H9 (cell line): ENCODE data around the gene LARP4. TPM values are rescaled to one million over a fixed set of nuclear protein-coding genes. Genes with fewer than 3 reads are reported as not detected.

Experiments
- DNase-seq: peaks from one replicate; pipeline ENCODE4 v3.0.0-alpha.2; 2017
- H2AFZ ChIP-seq: one replicate; pipeline ENCODE4 v1.6.1; 2013; ENCODE audit warnings: mild to moderate bottlenecking, low read length, control low read depth, moderate library complexity
- H2AK5ac ChIP-seq: 2 replicates; pipeline ENCODE4 v1.6.1; 2013; ENCODE audit warnings: low read length, control low read depth, mixed read lengths; ENCODE audit not compliant: insufficient read length
- H2BK120ac ChIP-seq: one replicate; pipeline ENCODE4 v1.6.1; 2013; ENCODE audit warnings: low read depth, mild to moderate bottlenecking, low read length, control low read depth, inconsistent platforms; ENCODE audit not compliant: poor library complexity, severe bottlenecking
- H2BK12ac ChIP-seq: 2 replicates; pipeline ENCODE4 v1.6.1; 2013; ENCODE audit warnings: low read length, control low read depth, mixed read lengths, low read depth; ENCODE audit not compliant: insufficient read length
- H2BK15ac ChIP-seq: 2 replicates; pipeline ENCODE4 v1.6.1; 2013; ENCODE audit warnings: low read depth, low read length, control low read depth
- H2BK20ac ChIP-seq: one replicate; pipeline ENCODE4 v1.6.1; 2013; ENCODE audit warnings: low read depth, mild to moderate bottlenecking, low read length, control low read depth, inconsistent platforms; ENCODE audit not compliant: poor library complexity, severe bottlenecking
- H2BK5ac ChIP-seq: 2 replicates; pipeline ENCODE4 v1.6.1; 2013; ENCODE audit warnings: low read length, control low read depth, mixed read lengths; ENCODE audit not compliant: insufficient read length
- H3K14ac ChIP-seq: 2 replicates; pipeline ENCODE4 v1.6.1; 2013; ENCODE audit warnings: low read length, control low read depth; ENCODE audit not compliant: insufficient read depth
- H3K18ac ChIP-seq: 2 replicates; pipeline ENCODE4 v1.6.1; 2013; ENCODE audit warnings: low read depth, mild to moderate bottlenecking, mixed read lengths, low read length, control low read depth; ENCODE audit not compliant: insufficient read length
- H3K23ac ChIP-seq: 2 replicates; pipeline ENCODE4 v1.6.1; 2013; ENCODE audit warnings: low read length, control low read depth, mixed read lengths, low read depth; ENCODE audit not compliant: insufficient read length
- H3K23me2 ChIP-seq: 2 replicates; pipeline ENCODE4 v1.6.1; 2013; ENCODE audit warnings: low read depth, mild to moderate bottlenecking, mixed read lengths, low read length, control low read depth; ENCODE audit not compliant: insufficient read length, poor library complexity, severe bottlenecking
- H3K27ac ChIP-seq: 2 replicates; pipeline ENCODE4 v1.5.1; 2013; ENCODE audit warnings: low read length, control low read depth, mixed read lengths, low read depth; ENCODE audit not compliant: insufficient read length
- H3K27me3 ChIP-seq: 2 replicates; pipeline ENCODE4 v1.6.1; 2013; ENCODE audit warnings: low read length, control low read depth, inconsistent platforms; ENCODE audit not compliant: insufficient read depth
- H3K4ac ChIP-seq: 2 replicates; pipeline ENCODE4 v1.6.1; 2013; ENCODE audit warnings: low read depth, mild to moderate bottlenecking, control low read depth, inconsistent platforms, low read length, moderate library complexity
- H3K4me1 ChIP-seq: 2 replicates; pipeline ENCODE4 v1.6.1; 2013; ENCODE audit warnings: low read length, control low read depth, inconsistent platforms; ENCODE audit not compliant: insufficient read depth
- H3K4me2 ChIP-seq: 2 replicates; pipeline ENCODE4 v1.6.1; 2013; ENCODE audit warnings: low read length, control low read depth, mixed read lengths; ENCODE audit not compliant: insufficient read length, insufficient read depth
- H3K56ac ChIP-seq: 2 replicates; pipeline ENCODE4 v1.6.1; 2013; ENCODE audit warnings: low read depth, mild to moderate bottlenecking, mixed read lengths, low read length, control low read depth; ENCODE audit not compliant: insufficient read length
- H3K79me1 ChIP-seq: 2 replicates; pipeline ENCODE4 v1.6.1; 2013; ENCODE audit warnings: low read depth, mild to moderate bottlenecking, moderate library complexity, low read length, control low read depth, inconsistent platforms; ENCODE audit not compliant: insufficient read depth, poor library complexity, severe bottlenecking
- H3K79me2 ChIP-seq: 2 replicates; pipeline ENCODE4 v1.6.1; 2013; ENCODE audit warnings: low read length, control low read depth, inconsistent platforms; ENCODE audit not compliant: insufficient read depth
- H3K9ac ChIP-seq: 2 replicates; pipeline ENCODE4 v1.6.1; 2013; ENCODE audit warnings: low read length, control low read depth, mixed read lengths; ENCODE audit not compliant: insufficient read length; ENCODE audit errors: extremely low read depth
- H3K9me3 ChIP-seq: one replicate; pipeline ENCODE4 v1.6.1; 2013; ENCODE audit warnings: low read depth, low read length, inconsistent platforms; ENCODE audit not compliant: control insufficient read depth
- H3T11ph ChIP-seq: one replicate; pipeline ENCODE4 v1.6.1; 2013; ENCODE audit warnings: mild to moderate bottlenecking, low read length, control low read depth, inconsistent platforms
- H4K20me1 ChIP-seq: one replicate; pipeline ENCODE4 v1.6.1; 2013; ENCODE audit not compliant: control insufficient read depth, insufficient read length, insufficient read depth
- H4K5ac ChIP-seq: 2 replicates; pipeline ENCODE4 v1.6.1; 2013; ENCODE audit warnings: low read depth, mild to moderate bottlenecking, mixed read lengths, low read length, control low read depth; ENCODE audit not compliant: insufficient read length
- H4K8ac ChIP-seq: replicated peaks from 2 replicates; pipeline ENCODE4 v1.6.1; 2013; ENCODE audit warnings: low read length, control low read depth, mixed read lengths, low read depth; ENCODE audit not compliant: insufficient read length
- H4K91ac ChIP-seq: 2 replicates; pipeline ENCODE4 v1.6.1; 2013; ENCODE audit warnings: low read depth, mild to moderate bottlenecking, moderate library complexity, mixed read lengths, low read length, control low read depth; ENCODE audit not compliant: insufficient read length
- H3K27ac Mint-ChIP-seq, 3 experiments: 2 replicates in 2 of 3; 3 replicates in 1 of 3; pipeline ENCODE4 v1.8.0; 2020 to 2021; ENCODE audit warnings: mixed read lengths in 3 of 3, mild to moderate bottlenecking in 1 of 3, moderate library complexity in 1 of 3
- H3K27me3 Mint-ChIP-seq: 2 replicates; pipeline ENCODE4 v1.8.0; 2021; ENCODE audit warnings: low read depth, mild to moderate bottlenecking, moderate library complexity, mixed read lengths
- H3K36me3 Mint-ChIP-seq, 3 experiments: 2 replicates in 2 of 3; 3 replicates in 1 of 3; pipeline ENCODE4 v1.8.0; 2020 to 2021; ENCODE audit warnings: low read depth in 3 of 3, mixed read lengths in 3 of 3; ENCODE audit not compliant: insufficient read depth in 1 of 3
- H3K4me1 Mint-ChIP-seq, 2 experiments: 2 replicates each; pipeline ENCODE4 v1.8.0; 2020; ENCODE audit warnings: mixed read lengths in 2 of 2
- H3K4me3 Mint-ChIP-seq, 2 experiments: 2 replicates in 1 of 2; 3 replicates in 1 of 2; pipeline ENCODE4 v1.8.0; 2020 to 2021; ENCODE audit warnings: mild to moderate bottlenecking in 2 of 2, mixed read lengths in 2 of 2, moderate library complexity in 1 of 2
- H3K9me3 Mint-ChIP-seq, 2 experiments: 2 replicates in 1 of 2; 3 replicates in 1 of 2; pipeline ENCODE4 v1.8.0; 2020; ENCODE audit warnings: mild to moderate bottlenecking in 2 of 2, mixed read lengths in 2 of 2, moderate library complexity in 1 of 2
- WGBS: extraction: QIAGEN DNeasy Blood & Tissue Kit; methylation state at CpG from one replicate; pipeline ENCODE4 v1.1.7; 2013; ENCODE audit warnings: missing lambda C conversion rate, low lambda C conversion rate, mixed read lengths; ENCODE audit not compliant: insufficient read length; ENCODE audit errors: extremely low coverage; 5-methylcytosine and 5-hydroxymethylcytosine counted together
- total RNA-seq: library from RNA; stranded (reverse); gene quantifications from 2 replicates; pipeline ENCODE4 v1.2.1, GENCODE V29; 2021
- TF ChIP-seq, protein P1 (sequence below): fragments of 200-600 bp; sonication (generic); conservative IDR thresholded peaks from 3 replicates; pipeline ENCODE4 v1.8.0; 2021; ENCODE audit warnings: antibody characterized with exemption, mild to moderate bottlenecking

Gene LARP4
- total RNA-seq, 1 experiment from 2014 or later = 82.3 TPM

DNA sequence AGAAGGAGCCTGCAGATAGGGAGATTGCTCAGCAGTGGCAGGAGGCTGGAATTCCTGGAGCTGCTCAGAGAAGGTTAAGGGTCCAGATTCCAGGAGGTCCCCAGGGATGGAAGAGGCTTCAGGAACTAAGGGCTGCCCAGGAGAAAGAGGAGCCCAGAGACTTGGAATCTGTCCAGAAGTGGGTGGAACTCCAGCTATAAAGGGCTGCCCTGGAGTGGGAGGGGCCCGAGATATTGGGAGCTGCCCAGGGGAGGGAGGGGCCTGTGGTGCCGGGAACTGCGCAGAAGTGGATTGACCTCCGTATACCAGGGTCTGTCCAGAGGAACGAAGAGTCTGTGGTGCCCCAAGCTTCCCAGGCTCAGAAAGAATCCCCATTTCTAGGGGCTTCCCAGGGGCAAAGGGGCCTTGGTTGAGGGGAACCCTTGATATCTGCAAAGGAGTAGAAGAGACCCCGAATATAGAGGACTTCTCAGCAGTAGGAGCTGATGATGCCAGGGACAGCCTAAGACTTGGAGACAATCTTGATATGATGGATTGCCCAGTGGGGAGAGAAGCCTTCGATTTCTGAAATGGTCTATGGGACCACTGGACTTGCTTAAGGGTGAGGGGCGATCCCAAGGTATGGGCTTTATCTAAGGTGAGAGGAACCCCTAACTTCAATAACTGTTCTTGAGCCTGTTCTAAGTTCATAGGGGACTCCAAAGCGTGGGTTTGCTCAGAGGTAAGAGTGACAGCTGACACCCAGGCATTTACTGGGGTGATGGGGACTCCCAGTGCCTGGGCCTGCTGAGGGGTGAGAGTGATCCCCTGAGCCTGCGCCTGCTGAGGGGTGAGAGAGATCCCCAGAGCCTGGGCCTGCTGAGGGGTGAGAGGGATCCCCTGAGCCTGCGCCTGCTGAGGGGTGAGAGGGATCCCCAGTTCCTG, 49.3 kb upstream of the LARP4 start:
- peaks cover 0 to 3% of the 10 kb centered on the region in 2 experiments; a peak in 3 of 4 replicates for H3K4me1 Mint-ChIP-seq
- no peak overlapping the region for H3K18ac ChIP-seq
- H3K14ac ChIP-seq = no peak overlapping the region
- TF ChIP-seq, protein P1, sequence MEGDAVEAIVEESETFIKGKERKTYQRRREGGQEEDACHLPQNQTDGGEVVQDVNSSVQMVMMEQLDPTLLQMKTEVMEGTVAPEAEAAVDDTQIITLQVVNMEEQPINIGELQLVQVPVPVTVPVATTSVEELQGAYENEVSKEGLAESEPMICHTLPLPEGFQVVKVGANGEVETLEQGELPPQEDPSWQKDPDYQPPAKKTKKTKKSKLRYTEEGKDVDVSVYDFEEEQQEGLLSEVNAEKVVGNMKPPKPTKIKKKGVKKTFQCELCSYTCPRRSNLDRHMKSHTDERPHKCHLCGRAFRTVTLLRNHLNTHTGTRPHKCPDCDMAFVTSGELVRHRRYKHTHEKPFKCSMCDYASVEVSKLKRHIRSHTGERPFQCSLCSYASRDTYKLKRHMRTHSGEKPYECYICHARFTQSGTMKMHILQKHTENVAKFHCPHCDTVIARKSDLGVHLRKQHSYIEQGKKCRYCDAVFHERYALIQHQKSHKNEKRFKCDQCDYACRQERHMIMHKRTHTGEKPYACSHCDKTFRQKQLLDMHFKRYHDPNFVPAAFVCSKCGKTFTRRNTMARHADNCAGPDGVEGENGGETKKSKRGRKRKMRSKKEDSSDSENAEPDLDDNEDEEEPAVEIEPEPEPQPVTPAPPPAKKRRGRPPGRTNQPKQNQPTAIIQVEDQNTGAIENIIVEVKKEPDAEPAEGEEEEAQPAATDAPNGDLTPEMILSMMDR = no peak
- no peaks in the 10 kb centered on the region for H4K20me1 ChIP-seq
- no peak overlapping the region for H4K91ac ChIP-seq
- no peaks in the 10 kb centered on the region; the same call in 1 of the 2 replicates for H3K4me1 ChIP-seq
- H2BK120ac ChIP-seq = no peak overlapping the region
- H3K27ac Mint-ChIP-seq = no peak overlapping the region; a peak in 1 of 7 replicates
- H2BK12ac ChIP-seq = no peak overlapping the region
- no peak overlapping the region for H3K4ac ChIP-seq
- no peak for DNase-seq
- no peak overlapping the region for H4K5ac ChIP-seq
- H3K27ac ChIP-seq = no peak overlapping the region
- no CpG with 5 or more reads among the region's 11 CpGs for WGBS
- H3K9ac ChIP-seq = no peak overlapping the region
- H3K36me3 Mint-ChIP-seq = no peaks in the 10 kb centered on the region; a peak in 1 of 7 replicates
- H2AFZ ChIP-seq = no peak overlapping the region
- H2BK20ac ChIP-seq = no peak overlapping the region
- H3K56ac ChIP-seq = no peak overlapping the region
- no peaks in the 10 kb centered on the region; the same call in 1 of the 2 replicates for H3K27me3 Mint-ChIP-seq
- no peak overlapping the region for H3K4me2 ChIP-seq
- no peak overlapping the region for H3K4me3 Mint-ChIP-seq
- H3K9me3 ChIP-seq = no peaks in the 10 kb centered on the region
- no peak overlapping the region for H3K23ac ChIP-seq
- H2AK5ac ChIP-seq = no peak overlapping the region
- no peaks in the 10 kb centered on the region for H3K27me3 ChIP-seq
- H3K9me3 Mint-ChIP-seq = no peaks in the 10 kb centered on the region
- no peak overlapping the region for H4K8ac ChIP-seq
- no peak overlapping the region for H2BK15ac ChIP-seq
- no peak overlapping the region for H2BK5ac ChIP-seq
- H3T11ph ChIP-seq = no peak overlapping the region
- no peaks in the 10 kb centered on the region for H3K23me2 ChIP-seq
- no peaks in the 10 kb centered on the region for H3K79me2 ChIP-seq
- no peaks in the 10 kb centered on the region for H3K79me1 ChIP-seq
